Neural progenitor cell (in vitro differentiated cells): Measurements from ENCODE around the gene PDIA3.

Source experiments
- EZH2 ChIP-seq: fragments of 200-600 bp; sonication (generic); IDR thresholded peaks from 2 replicates; pipeline ENCODE4 v1.6.1; 2017; ENCODE audit warnings: antibody characterized with exemption, mild to moderate bottlenecking, moderate library complexity
- TF ChIP-seq, protein P1 (sequence below): fragments of 200-600 bp; sonication (generic); IDR thresholded peaks from 2 replicates; pipeline ENCODE4 v1.5.1; 2017; ENCODE audit warnings: antibody characterized with exemption, mild to moderate bottlenecking

- TF ChIP-seq, protein P1, sequence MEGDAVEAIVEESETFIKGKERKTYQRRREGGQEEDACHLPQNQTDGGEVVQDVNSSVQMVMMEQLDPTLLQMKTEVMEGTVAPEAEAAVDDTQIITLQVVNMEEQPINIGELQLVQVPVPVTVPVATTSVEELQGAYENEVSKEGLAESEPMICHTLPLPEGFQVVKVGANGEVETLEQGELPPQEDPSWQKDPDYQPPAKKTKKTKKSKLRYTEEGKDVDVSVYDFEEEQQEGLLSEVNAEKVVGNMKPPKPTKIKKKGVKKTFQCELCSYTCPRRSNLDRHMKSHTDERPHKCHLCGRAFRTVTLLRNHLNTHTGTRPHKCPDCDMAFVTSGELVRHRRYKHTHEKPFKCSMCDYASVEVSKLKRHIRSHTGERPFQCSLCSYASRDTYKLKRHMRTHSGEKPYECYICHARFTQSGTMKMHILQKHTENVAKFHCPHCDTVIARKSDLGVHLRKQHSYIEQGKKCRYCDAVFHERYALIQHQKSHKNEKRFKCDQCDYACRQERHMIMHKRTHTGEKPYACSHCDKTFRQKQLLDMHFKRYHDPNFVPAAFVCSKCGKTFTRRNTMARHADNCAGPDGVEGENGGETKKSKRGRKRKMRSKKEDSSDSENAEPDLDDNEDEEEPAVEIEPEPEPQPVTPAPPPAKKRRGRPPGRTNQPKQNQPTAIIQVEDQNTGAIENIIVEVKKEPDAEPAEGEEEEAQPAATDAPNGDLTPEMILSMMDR = no peak
- no peak for TF ChIP-seq EZH2
Observed at GRCh38 chr15:43751885-43752284, 5.6 kb downstream of the PDIA3 start.
